GM12891 (cell line): ENCODE measurements around the gene PAQR4.

Source experiments
- PAX5 ChIP-seq: IDR thresholded peaks from 2 replicates; pipeline ENCODE4 v1.6.1; 2011; ENCODE audit warnings: low read length, moderate library complexity, mild to moderate bottlenecking; ENCODE audit not compliant: insufficient read depth, severe bottlenecking
- POLR2A ChIP-seq: IDR thresholded peaks from 2 replicates; pipeline ENCODE4 v1.6.1; 2011; ENCODE audit warnings: low read depth, low read length, control low read depth
- SPI1 ChIP-seq: IDR thresholded peaks from 2 replicates; pipeline ENCODE4 v1.6.1; 2011; ENCODE audit warnings: low read depth, low read length, control low read depth
- TAF1 ChIP-seq: IDR thresholded peaks from 2 replicates; pipeline ENCODE4 v1.6.1; 2011; ENCODE audit warnings: low read depth, low read length, control low read depth

GRCh38 chr16:3007059-3007956 is 38.2 kb downstream of the PAQR4 start:
- no peak for TF ChIP-seq POLR2A
- no peak for TF ChIP-seq TAF1
- TF ChIP-seq SPI1: no peak
- no peak for TF ChIP-seq PAX5
